Thoracic aorta (tissue), 2 donors: ENCODE results near the gene LYL1. TPM values are rescaled to one million over a fixed set of nuclear protein-coding genes. Genes with fewer than 3 reads are reported as not detected.
A peak's percentile ranks its signal among the peaks of the same experiment; 100 is the strongest.

ENCODE experiments used
- ATAC-seq: fragments of 150-250 bp; one replicate; pipeline ENCODE4 v1.8.0; 2017; ENCODE audit warnings: low read depth; ENCODE audit not compliant: insufficient number of reproducible peaks, low FRiP score
- DNase-seq: peaks from one replicate; pipeline ENCODE4 v3.0.0-alpha.2; 2020; ENCODE audit warnings: low spot score
- H3K27ac ChIP-seq, 2 donors: fragments of 200-600 bp; sonication (generic); 1 replicate in 1 of 2; 2 replicates in 1 of 2; pipeline ENCODE4 v1.5.1; 2016; ENCODE audit warnings: mild to moderate bottlenecking in 2 of 2, moderate library complexity in 2 of 2
- H3K27me3 ChIP-seq: fragments of 200-600 bp; sonication (generic); replicated peaks from 2 replicates; pipeline ENCODE4 v1.6.0; 2016; ENCODE audit warnings: mild to moderate bottlenecking; ENCODE audit not compliant: insufficient read depth
- H3K36me3 ChIP-seq: fragments of 200-600 bp; sonication (generic); one replicate; pipeline ENCODE4 v1.5.1; 2016
- H3K4me1 ChIP-seq, 2 donors: fragments of 200-600 bp; sonication (generic); 1 replicate in 1 of 2; 2 replicates in 1 of 2; pipeline versions ENCODE4 v1.5.1 to v1.6.0; 2016; ENCODE audit warnings: low read depth in 2 of 2, mild to moderate bottlenecking in 1 of 2; ENCODE audit not compliant: control insufficient read depth in 1 of 2
- H3K4me3 ChIP-seq: fragments of 200-600 bp; sonication (generic); 2 replicates; pipeline ENCODE4 v1.5.1; 2016; ENCODE audit warnings: mild to moderate bottlenecking
- H3K9me3 ChIP-seq: fragments of 200-600 bp; sonication (generic); 2 replicates; pipeline ENCODE4 v1.5.1; 2016
- total RNA-seq, 2 donors: library from RNA; depleted of rRNA; stranded (reverse); fragments of >200 nt; gene quantifications; one replicate each; pipeline versions ENCODE4 v1.1.0 to v1.2.3, GENCODE V29; 2016
- TF ChIP-seq, protein P1 (sequence below): fragments of 200-600 bp; sonication (generic); IDR thresholded peaks from one replicate; pipeline ENCODE4 v1.5.1; 2019; ENCODE audit warnings: antibody characterized with exemption

The LYL1 gene
- total RNA-seq, 2 donors from 2014 or later, result 10.6 to 36.1 TPM

DNA sequence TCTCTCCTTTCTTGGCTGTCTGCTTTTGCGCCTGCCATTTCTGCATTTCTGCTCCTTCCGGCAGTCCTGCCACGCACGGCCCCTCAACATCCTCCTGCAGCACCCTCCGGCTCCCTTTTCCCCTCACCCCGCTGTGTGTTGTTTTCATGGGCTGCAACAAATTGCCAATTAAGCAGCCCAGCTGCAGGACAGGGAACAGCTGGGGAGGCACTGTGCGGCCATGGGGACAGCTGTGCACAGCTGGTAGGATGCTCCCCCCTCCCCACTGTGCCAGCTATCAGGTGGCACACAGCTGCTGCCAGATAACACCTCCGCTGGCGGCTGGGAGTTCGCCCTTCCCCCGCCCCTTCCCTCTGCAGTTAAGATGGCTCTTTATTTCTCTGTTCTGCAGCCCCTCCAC, 25.4 kb downstream of the LYL1 start:
- DNase-seq (no peak), ATAC-seq (no peak)
- no peaks in the 10 kb centered on the region for H3K9me3 ChIP-seq
- H3K36me3 ChIP-seq, result peaks cover 36% of the 10 kb centered on the region
- H3K27me3 ChIP-seq, result no peaks in the 10 kb centered on the region
- TF ChIP-seq, protein P1, sequence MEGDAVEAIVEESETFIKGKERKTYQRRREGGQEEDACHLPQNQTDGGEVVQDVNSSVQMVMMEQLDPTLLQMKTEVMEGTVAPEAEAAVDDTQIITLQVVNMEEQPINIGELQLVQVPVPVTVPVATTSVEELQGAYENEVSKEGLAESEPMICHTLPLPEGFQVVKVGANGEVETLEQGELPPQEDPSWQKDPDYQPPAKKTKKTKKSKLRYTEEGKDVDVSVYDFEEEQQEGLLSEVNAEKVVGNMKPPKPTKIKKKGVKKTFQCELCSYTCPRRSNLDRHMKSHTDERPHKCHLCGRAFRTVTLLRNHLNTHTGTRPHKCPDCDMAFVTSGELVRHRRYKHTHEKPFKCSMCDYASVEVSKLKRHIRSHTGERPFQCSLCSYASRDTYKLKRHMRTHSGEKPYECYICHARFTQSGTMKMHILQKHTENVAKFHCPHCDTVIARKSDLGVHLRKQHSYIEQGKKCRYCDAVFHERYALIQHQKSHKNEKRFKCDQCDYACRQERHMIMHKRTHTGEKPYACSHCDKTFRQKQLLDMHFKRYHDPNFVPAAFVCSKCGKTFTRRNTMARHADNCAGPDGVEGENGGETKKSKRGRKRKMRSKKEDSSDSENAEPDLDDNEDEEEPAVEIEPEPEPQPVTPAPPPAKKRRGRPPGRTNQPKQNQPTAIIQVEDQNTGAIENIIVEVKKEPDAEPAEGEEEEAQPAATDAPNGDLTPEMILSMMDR, result no peak
- H3K4me1 ChIP-seq, result peaks cover 41 to 87% of the 10 kb centered on the region in 2 donors
- H3K27ac ChIP-seq, result peak overlapping the region; percentile 88 to 90
- H3K4me3 ChIP-seq, result no peak overlapping the region

DNA sequence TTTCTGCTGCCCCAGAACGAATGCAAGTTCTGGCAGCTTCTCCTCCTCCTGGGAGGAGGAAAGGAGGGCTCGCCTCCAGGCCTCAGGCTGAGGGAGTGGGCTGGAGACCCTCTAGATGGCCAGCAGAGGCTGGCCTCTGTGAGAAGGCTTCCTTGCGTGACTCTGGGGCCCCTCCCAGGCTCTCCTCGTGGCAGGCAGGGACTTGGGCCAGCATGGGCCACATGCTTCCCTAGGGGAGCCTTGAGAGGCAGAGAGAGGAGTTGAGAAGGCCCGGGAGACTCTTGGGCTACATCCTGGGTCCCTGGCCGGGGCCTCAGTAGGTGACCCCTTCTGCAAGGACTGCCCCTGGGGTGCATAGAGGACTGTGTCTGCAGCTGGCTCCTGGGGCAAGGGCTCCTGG, 25.9 kb downstream of the LYL1 start:
- no peak overlapping the region for H3K4me3 ChIP-seq
- DNase-seq (no peak), ATAC-seq (no peak)
- TF ChIP-seq, protein P1, result no peak
- H3K9me3 ChIP-seq, result no peaks in the 10 kb centered on the region
- no peaks in the 10 kb centered on the region for H3K27me3 ChIP-seq
- H3K4me1 ChIP-seq, result peaks cover 39 to 87% of the 10 kb centered on the region in 2 donors
- H3K36me3 ChIP-seq, result peaks cover 36% of the 10 kb centered on the region
- H3K27ac ChIP-seq, result peak overlapping the region; percentile 88 to 90

- Histone ChIP-seq H3K4me3 (no peak overlapping the region), H3K27me3 (no peaks in the 10 kb centered on the region), H3K36me3 (peaks cover 31% of the 10 kb centered on the region), H3K27ac (peak overlapping the region; percentile 88 to 90), H3K4me1 (peaks cover 36 to 87% of the 10 kb centered on the region in 2 donors), H3K9me3 (no peaks in the 10 kb centered on the region)
- ATAC-seq, result no peak
- DNase-seq, result no peak
- TF ChIP-seq, protein P1, result no peak
Measured at GRCh38 chr19:13076320-13076719, 26.3 kb downstream of the LYL1 start.

DNA sequence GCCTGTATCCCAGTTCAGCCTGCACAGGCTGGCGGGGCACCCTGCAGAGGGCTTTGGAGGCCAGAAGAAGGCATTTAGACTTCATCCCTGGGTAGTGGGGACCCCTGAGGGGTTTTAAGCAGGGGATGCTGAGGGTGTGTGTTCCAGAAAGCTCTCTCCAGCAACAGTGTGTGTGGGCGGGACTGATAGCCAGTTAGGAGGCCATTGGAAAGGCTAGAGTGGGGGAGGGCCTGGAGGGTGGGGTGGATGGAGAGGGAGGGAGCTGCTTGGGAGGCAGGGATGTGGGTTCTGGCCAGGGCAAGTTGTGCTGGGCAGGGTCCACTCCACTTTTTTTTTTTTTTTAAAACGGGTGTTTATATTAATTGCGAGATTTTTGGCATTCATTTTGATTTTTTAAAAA, 28.3 kb downstream of the LYL1 start:
- DNase-seq, result no peak
- H3K9me3 ChIP-seq, result no peaks in the 10 kb centered on the region
- H3K27me3 ChIP-seq, result no peaks in the 10 kb centered on the region
- TF ChIP-seq, protein P1, result no peak
- peaks cover 40 to 95% of the 10 kb centered on the region in 2 donors for H3K4me1 ChIP-seq
- peak overlapping the region; percentile 99 to 100 for H3K27ac ChIP-seq
- H3K36me3 ChIP-seq, result peaks cover 21% of the 10 kb centered on the region
- no peak overlapping the region for H3K4me3 ChIP-seq
- ATAC-seq, result no peak

GRCh38 chr19:13073263-13073662, 29.4 kb downstream of the LYL1 start:
- TF ChIP-seq, protein P1, result no peak
- H3K4me1 ChIP-seq, result peaks cover 40 to 95% of the 10 kb centered on the region in 2 donors
- H3K27me3 ChIP-seq, result no peaks in the 10 kb centered on the region
- H3K4me3 ChIP-seq, result no peak overlapping the region
- DNase-seq, result no peak
- no peak for ATAC-seq
- H3K9me3 ChIP-seq, result no peaks in the 10 kb centered on the region
- peaks cover 21% of the 10 kb centered on the region for H3K36me3 ChIP-seq
- peak overlapping the region; percentile 99 to 100 for H3K27ac ChIP-seq
